ENCODE measurements around the gene MBLAC1.

- TF ChIP-seq CTCF (IDR thresholded peaks at IDR 0.05; ENCODE audit: low read length) (no peak), EZH2 (IDR thresholded peaks at IDR 0.05; ENCODE audit: borderline replicate concordance, low read length) (no peak)
These were observed 29.7 kb downstream of the MBLAC1 start for GRCh38 chr7:100156331-100157068.
